Large intestine (tissue), 3 donors: ENCODE results near the gene THAP2. TPM values are rescaled to one million over a fixed set of nuclear protein-coding genes. Genes with fewer than 3 reads are reported as not detected.

Experiments used
- DNase-seq, 2 donors: peaks; one replicate each; pipeline versions ENCODE4 v3.0.0 to v3.0.0-alpha.2; 2013
- H3K27ac ChIP-seq: one replicate; pipeline ENCODE4 v1.5.1; 2013; ENCODE audit warnings: low read length
- H3K27me3 ChIP-seq: 2 replicates; pipeline ENCODE4 v1.6.1; 2013; ENCODE audit warnings: low read length; ENCODE audit not compliant: control insufficient read depth, insufficient read depth
- H3K36me3 ChIP-seq: 2 replicates; pipeline ENCODE4 v1.6.1; 2013; ENCODE audit warnings: low read length; ENCODE audit not compliant: control insufficient read depth, insufficient read depth
- H3K4me1 ChIP-seq: one replicate; pipeline ENCODE4 v1.6.1; 2013; ENCODE audit warnings: low read length; ENCODE audit not compliant: control insufficient read depth, insufficient read depth
- H3K4me3 ChIP-seq: one replicate; pipeline ENCODE4 v1.5.1; 2013; ENCODE audit warnings: low read length
- H3K9me3 ChIP-seq: one replicate; pipeline ENCODE4 v1.6.1; 2013; ENCODE audit warnings: mild to moderate bottlenecking, low read depth, low read length, moderate library complexity; ENCODE audit not compliant: control insufficient read depth
- WGBS: methylation state at CpG from one replicate; pipeline ENCODE4 v1.1.5; 2013; ENCODE audit warnings: low lambda C conversion rate; ENCODE audit not compliant: insufficient coverage; 5-methylcytosine and 5-hydroxymethylcytosine counted together
- polyA plus RNA-seq: library from polyadenylated mRNA; unstranded; fragments of 120-200 nt; gene quantifications from one replicate; pipeline ENCODE4 v1.2.1, GENCODE V29; 2013

Gene THAP2
- polyA plus RNA-seq, 1 donor, result 9.4 TPM

GRCh38 chr12:71721783-71722505 lies 57.8 kb downstream of the THAP2 start:
- no peak overlapping the region for H3K4me3 ChIP-seq
- no peaks in the 10 kb centered on the region for H3K36me3 ChIP-seq
- WGBS, result no CpG with 5 or more reads among the region's 4 CpGs
- no peak for DNase-seq
- no peaks in the 10 kb centered on the region for H3K9me3 ChIP-seq
- no peaks in the 10 kb centered on the region for H3K27me3 ChIP-seq
- no peaks in the 10 kb centered on the region for H3K4me1 ChIP-seq
- no peak overlapping the region for H3K27ac ChIP-seq

DNA sequence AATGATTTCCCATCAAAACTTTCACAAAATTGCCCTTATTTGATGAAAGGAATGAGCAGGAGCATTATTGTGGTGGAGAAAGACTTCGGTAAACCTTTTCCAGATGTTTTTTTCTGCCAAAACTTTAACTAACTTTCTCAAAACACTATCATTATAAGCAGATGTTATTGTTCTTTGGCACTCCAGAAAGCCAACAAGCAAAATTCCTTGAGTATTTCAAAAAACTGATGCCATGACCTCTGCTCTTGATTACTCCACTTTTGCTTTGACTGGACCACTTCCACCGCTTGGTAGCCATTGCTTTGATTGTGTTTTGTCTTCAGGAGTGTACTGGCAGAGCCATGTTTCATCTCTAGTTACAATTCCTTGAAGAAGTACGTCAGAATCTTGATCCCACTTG lies 60.9 kb downstream of the THAP2 start:
- DNase-seq, result no peak
- Histone ChIP-seq H3K36me3 (no peaks in the 10 kb centered on the region), H3K4me3 (no peak overlapping the region), H3K27me3 (no peaks in the 10 kb centered on the region), H3K9me3 (no peaks in the 10 kb centered on the region), H3K27ac (no peak overlapping the region), H3K4me1 (no peaks in the 10 kb centered on the region)
- no CpG with 5 or more reads among the region's 3 CpGs for WGBS

GRCh38 chr12:71726548-71726947 lies 62.4 kb downstream of the THAP2 start:
- no CpG with 5 or more reads among the region's 2 CpGs for WGBS
- Histone ChIP-seq H3K27me3 (no peaks in the 10 kb centered on the region), H3K36me3 (no peaks in the 10 kb centered on the region), H3K4me3 (no peak overlapping the region), H3K9me3 (no peaks in the 10 kb centered on the region), H3K4me1 (no peaks in the 10 kb centered on the region), H3K27ac (no peak overlapping the region)
- no peak for DNase-seq

DNA sequence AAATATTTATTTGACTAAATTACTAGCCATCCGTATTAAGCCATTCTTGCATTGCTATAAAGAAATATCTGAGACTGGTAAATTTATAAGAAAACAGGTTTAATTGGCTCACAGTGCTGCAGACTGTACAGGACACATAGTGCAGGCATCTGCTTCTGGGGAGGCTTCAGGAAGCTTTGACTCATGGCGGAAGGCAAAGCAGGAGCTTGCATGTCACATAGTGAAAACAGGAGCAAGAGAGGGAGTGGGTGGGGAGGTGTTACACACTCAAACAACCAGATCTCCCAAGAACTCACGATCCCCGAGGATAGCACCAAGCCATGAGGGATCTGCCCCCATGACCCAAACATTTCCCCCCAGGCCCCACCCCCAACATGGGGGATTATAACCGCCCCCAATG lies 63.9 kb downstream of the THAP2 start:
- no CpG with 5 or more reads among the region's 5 CpGs for WGBS
- no peaks in the 10 kb centered on the region for H3K9me3 ChIP-seq
- H3K27me3 ChIP-seq, result no peaks in the 10 kb centered on the region

More for the DNA sequence above, 63.9 kb downstream of the THAP2 start:
- Histone ChIP-seq H3K4me1 (no peaks in the 10 kb centered on the region), H3K4me3 (no peak overlapping the region), H3K36me3 (no peaks in the 10 kb centered on the region), H3K27ac (no peak overlapping the region)
- DNase-seq, result no peak

Other genes starting within 250 kb of the THAP2 start
- gene LGR5, start 224.5 kb upstream of the THAP2 start, polyA plus RNA-seq, result 71.9 TPM
- gene ZFC3H1, start 453 bp upstream of the THAP2 start, polyA plus RNA-seq, result 86.3 TPM
- gene TMEM19, start 21.8 kb downstream of the THAP2 start, polyA plus RNA-seq, result 19.5 TPM
- 53.1 TPM for gene RAB21, start 90.6 kb downstream of the THAP2 start, polyA plus RNA-seq
- 48.7 TPM for gene TBC1D15, start 175.5 kb downstream of the THAP2 start, polyA plus RNA-seq